Smooth muscle cell of trachea (primary cell): Measurements from ENCODE around the gene DENND2C. TPM values are rescaled to one million over a fixed set of nuclear protein-coding genes. Genes with fewer than 3 reads are reported as not detected.

Source experiments
- total RNA-seq: library from RNA; depleted of rRNA; stranded (reverse); fragments of >200 nt; gene quantifications from 2 replicates; pipeline ENCODE4 v1.2.1, GENCODE V29; 2014

Gene DENND2C
- 4.1 and 4.4 TPM in 2 replicates for total RNA-seq

DNA sequence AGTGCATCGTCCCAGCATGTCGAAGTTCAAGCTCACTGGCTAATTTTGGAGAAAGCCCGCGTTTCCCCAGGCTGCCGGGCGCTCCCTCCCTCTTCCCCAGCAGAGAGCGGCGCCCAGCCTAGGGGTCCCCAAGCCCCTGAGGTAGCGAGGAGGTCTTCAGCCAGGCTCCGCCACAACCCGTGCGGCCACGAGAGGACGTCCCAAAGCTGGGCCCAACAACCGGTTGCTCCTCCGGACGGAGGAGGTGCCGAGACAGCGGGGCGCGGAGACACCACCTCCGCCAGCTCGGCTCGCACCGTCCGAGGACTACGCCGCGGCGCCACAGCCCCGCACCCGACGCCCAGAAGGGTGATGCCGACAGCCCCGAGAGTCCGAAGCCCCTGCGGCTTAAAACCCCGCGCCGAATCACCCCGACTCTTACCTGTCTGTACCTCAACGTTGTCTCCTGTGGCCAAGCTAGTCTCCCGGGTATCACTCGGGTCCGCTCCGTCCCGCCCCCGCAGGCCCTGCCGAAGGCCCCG, at the start of gene DENND2C:
DENND2C (minus strand) TSS at position 488 of the 521 bp plus-strand sequence. CDS start 44,065 bp downstream, outside the sequence.

GRCh38 chr1:114716304-114717170, 46.7 kb upstream of the DENND2C start, which contains the start of gene NRAS:
Gene NRAS (minus strand): TSS chr1:114716771. CDS start chr1:114716160, 611 bp downstream.

GRCh38 chr1:114695430-114696058, 25.7 kb upstream of the DENND2C start, which contains the start of gene AMPD1:
Gene AMPD1 (minus strand): TSS chr1:114695546. CDS start chr1:114695471, 75 bp downstream.

DNA sequence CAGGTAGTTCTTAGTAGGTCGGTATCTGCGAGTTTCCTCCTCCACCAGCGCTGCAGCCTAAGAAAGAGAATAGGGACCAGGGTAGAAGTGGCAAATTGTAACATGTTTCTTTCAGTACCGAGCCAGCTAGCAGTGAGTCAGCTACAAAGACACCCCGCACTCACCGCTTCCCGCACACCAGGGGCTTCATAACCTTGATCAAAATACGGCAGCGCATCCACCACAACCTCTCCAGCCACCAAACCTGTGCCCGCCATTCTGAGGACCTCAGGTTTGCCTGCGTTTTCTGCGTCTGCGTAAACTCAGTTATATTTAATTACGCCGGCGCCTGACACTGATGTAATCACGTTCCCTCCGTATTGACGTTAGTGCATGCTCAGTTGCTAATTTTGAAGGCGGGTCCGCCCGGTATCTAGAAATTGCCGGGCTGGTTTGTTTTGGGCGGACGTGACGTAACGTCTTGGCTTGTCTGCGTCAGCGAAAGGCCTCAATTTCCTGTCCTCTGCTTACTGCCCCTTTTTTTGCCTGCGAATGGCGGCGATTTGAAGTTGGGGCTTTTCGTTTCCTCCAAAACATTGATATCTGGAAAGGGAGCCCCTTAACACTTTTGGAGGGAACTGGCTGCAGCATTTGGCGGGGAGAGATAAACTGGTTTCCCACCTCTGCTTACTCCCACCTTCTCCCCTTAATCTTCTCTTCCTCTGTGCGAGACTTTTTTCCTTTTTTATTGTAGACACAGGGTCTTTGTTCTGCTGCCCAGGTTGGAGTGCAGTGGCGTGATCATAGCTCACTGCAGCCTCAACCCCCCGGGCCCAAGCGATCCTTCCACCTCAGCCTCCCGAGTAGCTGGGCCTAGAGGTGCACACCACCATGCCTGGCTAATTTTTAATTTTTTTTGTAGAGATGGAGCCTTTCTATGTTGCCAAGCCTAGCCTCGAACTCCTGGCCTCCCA, 88.2 kb downstream of the DENND2C start, which contains the start of gene BCAS2:
BCAS2 (minus strand) TSS at position 281 of the 953 bp plus-strand sequence; CDS start at position 257, 24 bp downstream.

Other genes starting within 250 kb of the DENND2C start
- gene TRIM33, start 158.8 kb downstream of the DENND2C start, total RNA-seq = 26.3 and 28.1 TPM in 2 replicates
- gene BCAS2, start 88.4 kb downstream of the DENND2C start, total RNA-seq = 38.5 and 55.9 TPM in 2 replicates
- not detected in 2 replicates for gene AMPD1, start 25.5 kb upstream of the DENND2C start, total RNA-seq
- 42.2 and 66.2 TPM in 2 replicates for gene NRAS, start 46.7 kb upstream of the DENND2C start, total RNA-seq
- 798 and 886 TPM in 2 replicates for gene CSDE1, start 87.9 kb upstream of the DENND2C start, total RNA-seq
- gene SIKE1, start 110.6 kb upstream of the DENND2C start, total RNA-seq = 62.8 and 65.2 TPM in 2 replicates
- not detected in 2 replicates for gene SYCP1, start 184.8 kb upstream of the DENND2C start, total RNA-seq